Upper lobe of left lung (tissue), 4 donors: ENCODE results near the gene GBP4.

Experiments used
- EP300 ChIP-seq, 4 donors: sonication (generic); formaldehyde crosslinking; IDR thresholded peaks; one replicate each; pipeline ENCODE4 v1.5.1; 2017; ENCODE audit warnings: antibody characterized with exemption in 4 of 4, control low read depth in 2 of 4
- POLR2A ChIP-seq, 4 donors: fragments of 450-650 bp; IDR thresholded peaks; one replicate each; pipeline ENCODE4 v1.5.1; 2016 to 2017; ENCODE audit warnings: antibody characterized with exemption in 4 of 4, mild to moderate bottlenecking in 2 of 4
- POLR2AphosphoS5 ChIP-seq, 2 donors: sonication (generic); formaldehyde crosslinking; IDR thresholded peaks; one replicate each; pipeline ENCODE4 v1.5.1; 2017; ENCODE audit warnings: antibody characterized with exemption in 2 of 2
- TF ChIP-seq, protein P1 (sequence below), 6 experiments: fragments of 450-650 bp in 4 of 6; fragments of 200-600 bp in 2 of 6; sonication (generic) in 2 of 6; IDR thresholded peaks; one replicate each; pipeline ENCODE4 v1.5.1; 2016 to 2019; ENCODE audit warnings: antibody characterized with exemption in 6 of 6

DNA sequence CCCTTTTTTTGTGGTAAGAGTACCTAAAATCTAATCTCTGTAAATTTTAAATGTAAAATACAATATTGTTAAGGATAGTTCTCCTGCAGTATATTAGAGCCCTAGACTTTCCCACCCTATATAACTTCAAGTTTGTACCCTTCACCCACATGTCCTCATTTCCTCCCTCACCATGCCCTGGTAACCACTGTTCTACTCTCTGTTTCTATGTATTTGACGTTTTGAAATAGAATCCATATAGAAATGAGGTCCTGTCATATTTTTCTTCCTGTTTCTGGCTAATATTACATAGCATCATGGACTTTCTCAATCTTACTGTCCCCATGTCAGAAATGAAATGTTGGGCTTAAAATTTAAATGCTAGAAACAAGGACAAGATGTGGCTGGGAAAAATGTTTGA lies 47.7 kb downstream of the GBP4 start:
- TF ChIP-seq, protein P1, sequence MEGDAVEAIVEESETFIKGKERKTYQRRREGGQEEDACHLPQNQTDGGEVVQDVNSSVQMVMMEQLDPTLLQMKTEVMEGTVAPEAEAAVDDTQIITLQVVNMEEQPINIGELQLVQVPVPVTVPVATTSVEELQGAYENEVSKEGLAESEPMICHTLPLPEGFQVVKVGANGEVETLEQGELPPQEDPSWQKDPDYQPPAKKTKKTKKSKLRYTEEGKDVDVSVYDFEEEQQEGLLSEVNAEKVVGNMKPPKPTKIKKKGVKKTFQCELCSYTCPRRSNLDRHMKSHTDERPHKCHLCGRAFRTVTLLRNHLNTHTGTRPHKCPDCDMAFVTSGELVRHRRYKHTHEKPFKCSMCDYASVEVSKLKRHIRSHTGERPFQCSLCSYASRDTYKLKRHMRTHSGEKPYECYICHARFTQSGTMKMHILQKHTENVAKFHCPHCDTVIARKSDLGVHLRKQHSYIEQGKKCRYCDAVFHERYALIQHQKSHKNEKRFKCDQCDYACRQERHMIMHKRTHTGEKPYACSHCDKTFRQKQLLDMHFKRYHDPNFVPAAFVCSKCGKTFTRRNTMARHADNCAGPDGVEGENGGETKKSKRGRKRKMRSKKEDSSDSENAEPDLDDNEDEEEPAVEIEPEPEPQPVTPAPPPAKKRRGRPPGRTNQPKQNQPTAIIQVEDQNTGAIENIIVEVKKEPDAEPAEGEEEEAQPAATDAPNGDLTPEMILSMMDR (IDR thresholded peaks at IDR 0.05) = no peak
- TF ChIP-seq EP300 (IDR thresholded peaks at IDR 0.05) (no peak), POLR2A (IDR thresholded peaks at IDR 0.05) (no peak), POLR2AphosphoS5 (IDR thresholded peaks at IDR 0.05) (no peak)
